GM06990 (cell line): ENCODE data around the gene ADARB2.

Experiments used
- DNase-seq: peaks from one replicate; pipeline ENCODE4 v3.0.0-alpha.2; 2011; ENCODE audit not compliant: insufficient read length; ENCODE audit errors: extremely low read depth
- H3K27me3 ChIP-seq: replicated peaks from 2 replicates; pipeline ENCODE4 v1.6.0; 2011; ENCODE audit warnings: low read length; ENCODE audit not compliant: control insufficient read depth, insufficient read depth
- H3K36me3 ChIP-seq: 2 replicates; pipeline ENCODE4 v1.5.1; 2011; ENCODE audit warnings: low read length; ENCODE audit not compliant: control insufficient read depth, insufficient read depth
- H3K4me3 ChIP-seq: replicated peaks from 2 replicates; pipeline ENCODE4 v1.5.1; 2011; ENCODE audit warnings: low read depth, mild to moderate bottlenecking, control low read depth, low read length
- CTCF ChIP-seq: IDR thresholded peaks from 2 replicates; pipeline ENCODE4 v1.5.1; 2011; ENCODE audit warnings: low read length, control low read depth, mild to moderate bottlenecking, inconsistent platforms; ENCODE audit not compliant: insufficient read depth, poor library complexity, severe bottlenecking

Gene ADARB2

GRCh38 chr10:1272777-1273161 lies 464.6 kb downstream of the ADARB2 start:
- DNase-seq = no peak
- no peaks in the 10 kb centered on the region for H3K36me3 ChIP-seq
- no peak overlapping the region for H3K4me3 ChIP-seq
- TF ChIP-seq CTCF = no peak
- no peaks in the 10 kb centered on the region for H3K27me3 ChIP-seq

- Histone ChIP-seq H3K4me3 (no peak overlapping the region), H3K36me3 (no peaks in the 10 kb centered on the region), H3K27me3 (no peaks in the 10 kb centered on the region)
- no peak for TF ChIP-seq CTCF
- DNase-seq = no peak
These were observed 465.1 kb downstream of the ADARB2 start for GRCh38 chr10:1272079-1272776.

- H3K4me3 ChIP-seq = no peak overlapping the region
- TF ChIP-seq CTCF = no peak
These were observed 466.4 kb downstream of the ADARB2 start for GRCh38 chr10:1270906-1271305.

GRCh38 chr10:1270490-1270889 lies 466.8 kb downstream of the ADARB2 start:
- DNase-seq = no peak
- H3K36me3 ChIP-seq = no peaks in the 10 kb centered on the region
- no peak for TF ChIP-seq CTCF
- no peak overlapping the region for H3K4me3 ChIP-seq
- H3K27me3 ChIP-seq = no peaks in the 10 kb centered on the region

More at GRCh38 chr10:1270906-1271305, 466.4 kb downstream of the ADARB2 start:
- Histone ChIP-seq H3K36me3 (no peaks in the 10 kb centered on the region), H3K27me3 (no peaks in the 10 kb centered on the region)
- DNase-seq = no peak

- H3K4me3 ChIP-seq = no peak overlapping the region
- H3K36me3 ChIP-seq = no peaks in the 10 kb centered on the region
- no peaks in the 10 kb centered on the region for H3K27me3 ChIP-seq
- TF ChIP-seq CTCF = no peak
- no peak for DNase-seq
These were observed 468.5 kb downstream of the ADARB2 start for GRCh38 chr10:1268831-1269230.

- TF ChIP-seq CTCF = no peak
- no peaks in the 10 kb centered on the region for H3K27me3 ChIP-seq
- no peak for DNase-seq
- no peaks in the 10 kb centered on the region for H3K36me3 ChIP-seq
- no peak overlapping the region for H3K4me3 ChIP-seq
These were observed 469.8 kb downstream of the ADARB2 start for GRCh38 chr10:1267568-1267967.
